Astrocyte (in vitro differentiated cells and primary cell): ENCODE results near the gene GTPBP10.

Source experiments
- CTCF ChIP-seq: IDR thresholded peaks from 2 replicates; pipeline ENCODE4 v1.5.1; 2011; ENCODE audit warnings: low read depth, mild to moderate bottlenecking, inconsistent platforms, low read length, moderate library complexity; ENCODE audit not compliant: insufficient read depth
- EZH2 ChIP-seq: IDR thresholded peaks from 2 replicates; pipeline ENCODE4 v1.6.1; 2012; ENCODE audit warnings: mild to moderate bottlenecking, low read length, inconsistent platforms; ENCODE audit not compliant: insufficient read depth

- no peak for TF ChIP-seq CTCF
- TF ChIP-seq EZH2 = no peak
These were observed 32.6 kb upstream of the GTPBP10 start for GRCh38 chr7:90313907-90314306.
